ENCODE measurements around the gene RTCA. TPM values are rescaled to one million over a fixed set of nuclear protein-coding genes. Genes with fewer than 3 reads are reported as not detected.
"Not testable (repeated sequence)": the region's sequence is repeated elsewhere in the genome, so short reads cannot be mapped to it uniquely, and the experiment has no call there.

Gene RTCA
- total RNA-seq, 1 experiment from 2014 or later: 41.7 TPM

DNA sequence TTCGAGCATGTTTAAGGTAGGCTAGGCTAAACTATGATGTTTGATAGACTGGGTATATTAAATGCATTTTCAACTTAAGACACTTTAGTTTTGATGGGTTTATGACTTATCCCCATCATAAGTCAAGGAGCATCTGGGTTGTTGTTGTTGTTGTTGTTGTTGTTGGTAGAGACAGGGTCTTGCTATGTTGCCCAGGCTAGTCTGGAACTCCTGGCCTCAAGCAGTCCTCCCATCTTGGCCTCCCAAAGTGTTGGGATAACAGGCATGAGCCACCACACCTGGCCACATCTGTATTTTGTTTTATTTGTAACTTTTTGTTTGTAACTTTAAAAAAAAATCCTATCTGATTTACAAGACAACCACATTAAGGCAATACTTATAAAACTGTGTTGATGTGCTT lies 33.9 kb upstream of the RTCA start:
- no peaks in the 10 kb centered on the region for H4K20me1 ChIP-seq (ENCODE audit: low read length)
- H3K27ac ChIP-seq (ENCODE audit: low read length): no peak overlapping the region
- no peak overlapping the region for H3K4me2 ChIP-seq (ENCODE audit: low read length)
- ATAC-seq (no peak), DNase-seq (no peak)
- POLR2A ChIA-PET (ENCODE audit: unreplicated experiment): no interaction called here
- H3K4me1 ChIP-seq (ENCODE audit: insufficient read depth, low read length): no peaks in the 10 kb centered on the region
- H3K9me3 ChIP-seq (ENCODE audit: low read length): no peaks in the 10 kb centered on the region
- intact Hi-C loops (cut with micrococcal nuclease): no loop called here
- TF ChIP-seq EZH2phosphoT487 (IDR thresholded peaks at IDR 0.05; ENCODE audit: borderline replicate concordance, low read length) (no peak), CTCF (conservative IDR thresholded peaks at IDR 0.05; ENCODE audit: low read depth, low read length) (no peak), EZH2 (IDR thresholded peaks at IDR 0.05; ENCODE audit: low read length, unreplicated experiment) (no peak)
- no TSS peak for BruUV-seq (replicated peaks)
- H3F3A ChIP-seq (ENCODE audit: low read length, unreplicated experiment): no peaks in the 10 kb centered on the region
- H3K4me3 ChIP-seq (ENCODE audit: low read length): no peak overlapping the region
- H3K36me3 ChIP-seq (ENCODE audit: low read depth, low read length): peaks cover 16% of the 10 kb centered on the region
- CTCF ChIA-PET: no interaction called here
- no peaks in the 10 kb centered on the region for H3K9me2 ChIP-seq (replicated peaks; ENCODE audit: low read length)
- no peak overlapping the region for H2AFZ ChIP-seq (ENCODE audit: low read length)
- H3K9ac ChIP-seq (ENCODE audit: low read length): no peak overlapping the region
- H3K27me3 ChIP-seq (ENCODE audit: low read length): no peaks in the 10 kb centered on the region
- no peaks in the 10 kb centered on the region for H3K79me2 ChIP-seq (ENCODE audit: low read length)

GRCh38 chr1:100233566-100233965 lies 32.5 kb upstream of the RTCA start:
- ATAC-seq; CTCF ChIA-PET; intact Hi-C loops (cut with micrococcal nuclease); POLR2A ChIA-PET (ENCODE audit: unreplicated experiment); H3K27me3 ChIP-seq (ENCODE audit: low read length); H3K9me2 ChIP-seq (replicated peaks; ENCODE audit: low read length); H3K9me3 ChIP-seq (ENCODE audit: low read length); H2AFZ ChIP-seq (ENCODE audit: low read length); H3K4me2 ChIP-seq (ENCODE audit: low read length); BruUV-seq (replicated peaks); H3K4me3 ChIP-seq (ENCODE audit: low read length); H3K27ac ChIP-seq (ENCODE audit: low read length); H3K9ac ChIP-seq (ENCODE audit: low read length); H3K79me2 ChIP-seq (ENCODE audit: low read length); H4K20me1 ChIP-seq (ENCODE audit: low read length); H3F3A ChIP-seq (ENCODE audit: low read length, unreplicated experiment); DNase-seq; H3K4me1 ChIP-seq (ENCODE audit: insufficient read depth, low read length): not testable (repeated sequence)
- H3K36me3 ChIP-seq (ENCODE audit: low read depth, low read length): peaks cover 16% of the 10 kb centered on the region

- Histone ChIP-seq H3K27me3 (ENCODE audit: low read length) (no peaks in the 10 kb centered on the region), H3K4me1 (ENCODE audit: insufficient read depth, low read length) (no peaks in the 10 kb centered on the region), H3K9me3 (ENCODE audit: low read length) (no peaks in the 10 kb centered on the region), H4K20me1 (ENCODE audit: low read length) (no peaks in the 10 kb centered on the region), H2AFZ (ENCODE audit: low read length) (no peak overlapping the region), H3K4me2 (ENCODE audit: low read length) (no peak overlapping the region), H3K9me2 (replicated peaks; ENCODE audit: low read length) (no peaks in the 10 kb centered on the region), H3K9ac (ENCODE audit: low read length) (no peak overlapping the region), H3K36me3 (ENCODE audit: low read depth, low read length) (peaks cover 20% of the 10 kb centered on the region), H3K4me3 (ENCODE audit: low read length) (no peak overlapping the region), H3K27ac (ENCODE audit: low read length) (no peak overlapping the region), H3K79me2 (ENCODE audit: low read length) (no peaks in the 10 kb centered on the region), H3F3A (ENCODE audit: low read length, unreplicated experiment) (no peaks in the 10 kb centered on the region)
- TF ChIP-seq EZH2 (IDR thresholded peaks at IDR 0.05; ENCODE audit: low read length, unreplicated experiment) (no peak), CTCF (conservative IDR thresholded peaks at IDR 0.05; ENCODE audit: low read depth, low read length) (no peak), EZH2phosphoT487 (IDR thresholded peaks at IDR 0.05; ENCODE audit: borderline replicate concordance, low read length) (no peak)
- DNase-seq (peak; percentile 17), ATAC-seq (no peak)
- BruUV-seq (replicated peaks): no TSS peak
- intact Hi-C loops (cut with micrococcal nuclease): no loop called here
- ChIA-PET CTCF (no interaction called here), POLR2A (ENCODE audit: unreplicated experiment) (no interaction called here)
Measured at GRCh38 chr1:100234432-100234831, 31.6 kb upstream of the RTCA start.

Measured in PC-3 (cell line).